ENCODE data around the gene IQGAP1.

- TF ChIP-seq MYNN (CRISPR knock-in tag; IDR thresholded peaks at IDR 0.05; ENCODE audit: low read depth) (no peak), CTCF (CRISPR knock-in tag; IDR thresholded peaks at IDR 0.05) (no peak), ZNF605 (CRISPR knock-in tag; IDR thresholded peaks at IDR 0.05) (no peak), FOSL1 (CRISPR knock-in tag; IDR thresholded peaks at IDR 0.05; ENCODE audit: borderline replicate concordance) (no peak), EZH2 (conservative IDR thresholded peaks at IDR 0.05; ENCODE audit: low read depth, low read length) (no peak), SMAD3 (CRISPR knock-in tag; IDR thresholded peaks at IDR 0.05) (no peak)
Measured at GRCh38 chr15:90442423-90442822, 54.4 kb downstream of the IQGAP1 start.

Measured in HepG2 (cell line).